Neural cell (in vitro differentiated cells): ENCODE data around the gene ZNF644.

Experiments
- EP300 ChIP-seq: fragments of 450-650 bp; conservative IDR thresholded peaks from 2 replicates; pipeline ENCODE4 v1.6.1; 2014; ENCODE audit warnings: antibody characterized with exemption, mild to moderate bottlenecking, moderate library complexity; ENCODE audit not compliant: poor library complexity, severe bottlenecking
- EZH2 ChIP-seq: fragments of 200-600, 300-800 bp; shearing (Covaris generic), sonication (generic); IDR thresholded peaks from 2 replicates; pipeline ENCODE4 v1.6.1; 2014; ENCODE audit warnings: antibody characterized with exemption, low read length, borderline replicate concordance, mild to moderate bottlenecking; ENCODE audit not compliant: insufficient read depth, poor library complexity, severe bottlenecking
- TF ChIP-seq, protein P1 (sequence below): fragments of 450-650 bp; IDR thresholded peaks from 2 replicates; pipeline ENCODE4 v1.5.1; 2014; ENCODE audit warnings: antibody characterized with exemption, mild to moderate bottlenecking, moderate library complexity; ENCODE audit not compliant: poor library complexity, severe bottlenecking

DNA sequence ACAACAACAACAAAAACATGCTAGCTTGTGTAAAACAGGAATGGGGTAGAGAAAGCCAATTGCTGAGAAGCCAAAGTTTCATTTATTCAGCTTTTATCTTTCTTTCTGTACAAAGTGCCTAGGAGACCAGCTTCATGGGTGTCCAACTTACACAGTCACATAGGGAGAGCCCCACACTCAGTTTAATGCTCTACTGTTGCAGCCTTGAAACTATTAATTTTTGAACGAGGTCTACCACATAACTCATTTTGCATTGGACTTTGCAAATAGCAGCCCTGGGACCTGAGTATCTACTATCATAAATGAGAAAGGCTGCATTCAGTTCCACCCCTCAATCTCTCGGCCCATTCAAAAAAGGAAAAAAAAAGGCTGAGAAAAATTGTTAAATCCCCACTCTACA lies 98.8 kb downstream of the ZNF644 start:
- TF ChIP-seq, protein P1, sequence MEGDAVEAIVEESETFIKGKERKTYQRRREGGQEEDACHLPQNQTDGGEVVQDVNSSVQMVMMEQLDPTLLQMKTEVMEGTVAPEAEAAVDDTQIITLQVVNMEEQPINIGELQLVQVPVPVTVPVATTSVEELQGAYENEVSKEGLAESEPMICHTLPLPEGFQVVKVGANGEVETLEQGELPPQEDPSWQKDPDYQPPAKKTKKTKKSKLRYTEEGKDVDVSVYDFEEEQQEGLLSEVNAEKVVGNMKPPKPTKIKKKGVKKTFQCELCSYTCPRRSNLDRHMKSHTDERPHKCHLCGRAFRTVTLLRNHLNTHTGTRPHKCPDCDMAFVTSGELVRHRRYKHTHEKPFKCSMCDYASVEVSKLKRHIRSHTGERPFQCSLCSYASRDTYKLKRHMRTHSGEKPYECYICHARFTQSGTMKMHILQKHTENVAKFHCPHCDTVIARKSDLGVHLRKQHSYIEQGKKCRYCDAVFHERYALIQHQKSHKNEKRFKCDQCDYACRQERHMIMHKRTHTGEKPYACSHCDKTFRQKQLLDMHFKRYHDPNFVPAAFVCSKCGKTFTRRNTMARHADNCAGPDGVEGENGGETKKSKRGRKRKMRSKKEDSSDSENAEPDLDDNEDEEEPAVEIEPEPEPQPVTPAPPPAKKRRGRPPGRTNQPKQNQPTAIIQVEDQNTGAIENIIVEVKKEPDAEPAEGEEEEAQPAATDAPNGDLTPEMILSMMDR, result no peak
- TF ChIP-seq EP300 (no peak), EZH2 (no peak)
